Mesendoderm (in vitro differentiated cells): Measurements from ENCODE around the gene OASL.

ENCODE experiments used
- DNase-seq: peaks from one replicate; pipeline ENCODE4 v3.0.0; 2013
- H2AK5ac ChIP-seq: 2 replicates; pipeline ENCODE4 v1.6.1; 2013; ENCODE audit warnings: low read length, inconsistent platforms
- H2BK120ac ChIP-seq: 2 replicates; pipeline ENCODE4 v1.6.1; 2013; ENCODE audit warnings: low read depth, mild to moderate bottlenecking, low read length, moderate library complexity, mixed read lengths
- H2BK15ac ChIP-seq: replicated peaks from 2 replicates; pipeline ENCODE4 v1.6.1; 2013; ENCODE audit warnings: low read depth, mild to moderate bottlenecking, moderate library complexity
- H2BK5ac ChIP-seq: 2 replicates; pipeline ENCODE4 v1.6.1; 2013; ENCODE audit warnings: low read length, inconsistent platforms
- H3K18ac ChIP-seq: 2 replicates; pipeline ENCODE4 v1.6.1; 2013; ENCODE audit warnings: mild to moderate bottlenecking, low read length, mixed read lengths
- H3K23ac ChIP-seq: one replicate; pipeline ENCODE4 v1.6.1; 2013; ENCODE audit warnings: low read length
- H3K27ac ChIP-seq: 2 replicates; pipeline ENCODE4 v1.5.1; 2013; ENCODE audit warnings: low read depth, mild to moderate bottlenecking, inconsistent platforms, low read length, moderate library complexity
- H3K27me3 ChIP-seq: 2 replicates; pipeline ENCODE4 v1.6.1; 2013; ENCODE audit warnings: low read length, control low read depth, mild to moderate bottlenecking, inconsistent platforms; ENCODE audit not compliant: insufficient read depth, poor library complexity
- H3K36me3 ChIP-seq: 2 replicates; pipeline ENCODE4 v1.6.1; 2013; ENCODE audit warnings: low read length, inconsistent platforms; ENCODE audit not compliant: control insufficient read depth, insufficient read depth
- H3K4ac ChIP-seq: one replicate; pipeline ENCODE4 v1.6.1; 2013; ENCODE audit warnings: low read depth, mild to moderate bottlenecking, low read length, moderate library complexity
- H3K4me1 ChIP-seq: 2 replicates; pipeline ENCODE4 v1.6.1; 2013; ENCODE audit warnings: low read depth, low read length, inconsistent platforms; ENCODE audit not compliant: control insufficient read depth
- H3K4me2 ChIP-seq: 2 replicates; pipeline ENCODE4 v1.6.1; 2013; ENCODE audit warnings: low read length
- H3K4me3 ChIP-seq: 2 replicates; pipeline ENCODE4 v1.5.1; 2013; ENCODE audit warnings: mild to moderate bottlenecking, low read length
- H3K56ac ChIP-seq: one replicate; pipeline ENCODE4 v1.6.1; 2013; ENCODE audit warnings: low read length
- H3K79me1 ChIP-seq: 2 replicates; pipeline ENCODE4 v1.6.1; 2013; ENCODE audit warnings: low read length, inconsistent platforms
- H3K79me2 ChIP-seq: 2 replicates; pipeline ENCODE4 v1.6.1; 2013; ENCODE audit warnings: mild to moderate bottlenecking, low read length; ENCODE audit not compliant: control insufficient read depth, insufficient read depth
- H3K9ac ChIP-seq: 2 replicates; pipeline ENCODE4 v1.6.1; 2013; ENCODE audit warnings: low read length, inconsistent platforms
- H4K5ac ChIP-seq: one replicate; pipeline ENCODE4 v1.6.1; 2013; ENCODE audit warnings: low read length
- H4K8ac ChIP-seq: one replicate; pipeline ENCODE4 v1.6.1; 2013; ENCODE audit warnings: low read depth, mild to moderate bottlenecking, control low read depth, low read length, moderate library complexity
- WGBS: extraction: QIAGEN DNeasy Blood & Tissue Kit; methylation state at CpG from one replicate; pipeline ENCODE4 v1.1.7; 2013; ENCODE audit warnings: low lambda C conversion rate, missing lambda C conversion rate; ENCODE audit not compliant: insufficient coverage; ENCODE audit errors: extremely low coverage; 5-methylcytosine and 5-hydroxymethylcytosine counted together

OASL gene

DNA sequence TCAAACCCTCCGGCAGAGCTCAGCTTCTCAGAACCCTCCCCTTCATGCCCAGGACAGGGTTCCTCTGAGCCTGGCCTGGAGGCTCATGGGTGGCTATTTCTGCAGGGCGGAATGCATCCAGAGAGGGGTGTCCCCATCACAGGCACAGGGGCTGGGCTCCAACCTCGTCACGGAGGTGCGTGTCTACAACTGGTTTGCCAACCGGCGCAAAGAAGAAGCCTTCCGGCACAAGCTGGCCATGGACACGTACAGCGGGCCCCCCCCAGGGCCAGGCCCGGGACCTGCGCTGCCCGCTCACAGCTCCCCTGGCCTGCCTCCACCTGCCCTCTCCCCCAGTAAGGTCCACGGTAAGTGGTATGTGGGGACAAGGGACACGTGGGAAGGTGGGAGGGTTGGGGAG is 45.0 kb downstream of the OASL start:
- DNase-seq = no peak
- Histone ChIP-seq H3K4me3 (no peak overlapping the region), H2BK5ac (no peak overlapping the region), H3K4me2 (no peak overlapping the region), H3K9ac (no peak overlapping the region), H3K4ac (no peak overlapping the region), H2BK120ac (no peak overlapping the region), H3K79me1 (no peaks in the 10 kb centered on the region), H3K4me1 (no peaks in the 10 kb centered on the region), H3K18ac (no peak overlapping the region), H3K27me3 (no peaks in the 10 kb centered on the region), H4K8ac (no peak overlapping the region), H2AK5ac (no peak overlapping the region), H3K36me3 (no peaks in the 10 kb centered on the region), H3K27ac (no peak overlapping the region), H2BK15ac (no peak overlapping the region), H3K23ac (no peak overlapping the region), H3K56ac (no peak overlapping the region), H4K5ac (no peak overlapping the region), H3K79me2 (no peaks in the 10 kb centered on the region)
- WGBS = no CpG with 5 or more reads among the region's 15 CpGs

DNA sequence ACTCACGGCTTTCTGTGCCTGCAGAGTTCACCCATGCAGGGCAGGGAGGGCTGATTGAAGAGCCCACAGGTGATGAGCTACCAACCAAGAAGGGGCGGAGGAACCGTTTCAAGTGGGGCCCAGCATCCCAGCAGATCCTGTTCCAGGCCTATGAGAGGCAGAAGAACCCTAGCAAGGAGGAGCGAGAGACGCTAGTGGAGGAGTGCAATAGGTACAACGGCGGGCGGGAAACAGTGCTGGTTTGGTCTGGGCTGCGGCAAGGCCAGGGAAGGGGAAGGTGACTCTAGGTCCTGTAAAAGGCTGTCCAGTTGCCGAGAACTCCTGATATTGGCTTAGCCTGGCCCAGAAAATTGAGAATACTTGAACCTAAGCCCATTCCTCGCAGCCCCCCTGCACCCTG is 45.5 kb downstream of the OASL start:
- Histone ChIP-seq H3K36me3 (no peaks in the 10 kb centered on the region), H3K79me2 (no peaks in the 10 kb centered on the region), H3K27ac (no peak overlapping the region), H3K18ac (no peak overlapping the region), H3K4me3 (no peak overlapping the region), H3K4ac (no peak overlapping the region), H3K79me1 (no peaks in the 10 kb centered on the region), H3K27me3 (no peaks in the 10 kb centered on the region), H2BK120ac (no peak overlapping the region), H3K9ac (no peak overlapping the region), H3K23ac (no peak overlapping the region), H2AK5ac (no peak overlapping the region), H2BK15ac (no peak overlapping the region), H3K4me2 (no peak overlapping the region), H4K8ac (no peak overlapping the region), H3K4me1 (no peaks in the 10 kb centered on the region), H2BK5ac (no peak overlapping the region), H4K5ac (no peak overlapping the region), H3K56ac (no peak overlapping the region)
- WGBS = no CpG with 5 or more reads among the region's 11 CpGs
- no peak for DNase-seq

DNA sequence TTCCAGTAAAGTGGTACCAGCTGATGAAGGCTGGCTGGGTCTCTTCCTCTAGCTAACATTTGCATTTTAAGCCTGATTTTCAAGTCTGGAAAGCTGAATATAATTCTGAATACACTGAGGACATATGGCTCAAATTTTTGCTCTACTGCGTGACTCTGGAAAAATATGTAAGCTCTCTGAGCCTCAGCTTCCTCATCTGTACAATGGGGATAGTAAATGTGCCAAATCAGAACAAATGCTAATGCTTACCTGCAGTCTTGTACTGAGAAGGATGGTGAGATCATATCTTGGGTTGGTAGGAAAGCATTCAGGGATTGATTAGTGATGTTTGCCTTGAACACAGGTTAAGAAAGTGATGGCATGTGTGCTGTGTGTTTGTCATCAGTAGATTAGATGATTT is 46.1 kb downstream of the OASL start:
- H3K18ac ChIP-seq = no peak overlapping the region
- no peak overlapping the region for H3K4me2 ChIP-seq
- H3K56ac ChIP-seq = no peak overlapping the region
- DNase-seq = no peak
- no peak overlapping the region for H3K9ac ChIP-seq
- no peaks in the 10 kb centered on the region for H3K79me2 ChIP-seq
- no peak overlapping the region for H3K23ac ChIP-seq
- H4K5ac ChIP-seq = no peak overlapping the region
- no peak overlapping the region for H2BK120ac ChIP-seq
- H3K4ac ChIP-seq = no peak overlapping the region
- H3K4me1 ChIP-seq = no peaks in the 10 kb centered on the region
- WGBS = no CpG with 5 or more reads among the region's 1 CpG
- no peaks in the 10 kb centered on the region for H3K27me3 ChIP-seq
- H3K27ac ChIP-seq = no peak overlapping the region
- no peaks in the 10 kb centered on the region for H3K36me3 ChIP-seq
- H2BK15ac ChIP-seq = no peak overlapping the region
- no peak overlapping the region for H2BK5ac ChIP-seq
- H2AK5ac ChIP-seq = no peak overlapping the region
- H3K4me3 ChIP-seq = no peak overlapping the region
- H4K8ac ChIP-seq = no peak overlapping the region
- H3K79me1 ChIP-seq = no peaks in the 10 kb centered on the region

DNA sequence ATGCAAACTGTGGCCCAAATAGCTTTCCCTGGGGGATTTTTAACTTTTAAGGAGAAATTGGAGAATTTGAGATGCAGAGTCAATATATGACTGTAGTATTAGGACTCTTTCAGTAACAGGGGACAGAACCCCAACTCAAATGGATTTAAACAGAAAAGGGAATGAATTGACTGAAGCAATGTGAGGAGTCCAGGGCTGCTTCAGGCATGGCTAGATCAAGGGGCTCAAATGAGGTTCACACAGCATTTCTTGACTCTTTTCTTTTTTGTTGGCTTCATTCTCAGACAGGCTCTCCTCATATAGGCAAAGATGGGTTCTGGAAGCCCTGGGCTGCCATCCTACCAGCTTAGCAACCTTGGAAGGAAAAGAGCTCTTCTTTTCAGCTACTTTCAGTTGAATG is 47.1 kb downstream of the OASL start:
- H3K36me3 ChIP-seq = no peaks in the 10 kb centered on the region
- H3K18ac ChIP-seq = no peak overlapping the region
- H3K4ac ChIP-seq = no peak overlapping the region
- H2BK15ac ChIP-seq = no peak overlapping the region
- H4K8ac ChIP-seq = no peak overlapping the region
- H3K23ac ChIP-seq = no peak overlapping the region
- H3K4me2 ChIP-seq = no peak overlapping the region
- H3K27me3 ChIP-seq = no peaks in the 10 kb centered on the region
- DNase-seq = no peak
- no peaks in the 10 kb centered on the region for H3K79me2 ChIP-seq
- H3K4me3 ChIP-seq = no peak overlapping the region
- no peak overlapping the region for H4K5ac ChIP-seq
- H3K27ac ChIP-seq = no peak overlapping the region
- H3K79me1 ChIP-seq = no peaks in the 10 kb centered on the region
- H2BK120ac ChIP-seq = no peak overlapping the region
- no peaks in the 10 kb centered on the region for H3K4me1 ChIP-seq
- no peak overlapping the region for H3K56ac ChIP-seq
- no peak overlapping the region for H2AK5ac ChIP-seq
- H3K9ac ChIP-seq = no peak overlapping the region
- no peak overlapping the region for H2BK5ac ChIP-seq

DNA sequence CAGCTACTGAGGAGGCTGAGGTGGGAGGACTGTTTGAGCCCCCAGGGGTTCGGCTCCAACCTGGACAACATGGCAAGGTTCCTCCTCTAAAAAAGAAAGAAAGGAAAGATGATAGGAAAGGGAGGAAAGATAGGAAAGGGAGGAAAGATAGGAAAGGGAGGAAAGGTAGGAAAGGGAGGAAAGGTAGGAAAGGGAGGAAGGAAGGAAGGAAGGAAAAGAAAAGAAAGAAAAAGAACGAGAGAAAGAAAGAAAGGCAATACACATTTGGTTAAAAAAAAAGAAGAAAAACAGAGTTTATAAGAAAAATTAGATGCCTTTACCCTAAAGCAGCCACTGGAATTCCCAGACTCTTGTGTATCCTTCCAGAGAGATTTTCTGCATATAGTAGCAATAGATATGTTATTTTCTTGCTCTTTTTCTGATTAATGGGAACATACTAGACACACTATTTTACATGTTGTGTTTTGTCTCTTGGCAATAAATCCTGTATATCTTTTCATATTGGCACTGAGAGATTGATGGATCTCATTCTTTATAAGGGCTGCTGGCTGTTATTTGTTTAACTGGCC is 48.5 kb downstream of the OASL start:
- H3K18ac ChIP-seq = no peak overlapping the region
- no peak overlapping the region for H4K5ac ChIP-seq
- no peak for DNase-seq
- H2BK120ac ChIP-seq = no peak overlapping the region
- H3K79me1 ChIP-seq = no peaks in the 10 kb centered on the region
- no peaks in the 10 kb centered on the region for H3K79me2 ChIP-seq
- no peak overlapping the region for H3K56ac ChIP-seq
- H3K4ac ChIP-seq = no peak overlapping the region
- no peak overlapping the region for H3K27ac ChIP-seq
- no peak overlapping the region for H2AK5ac ChIP-seq
- no peak overlapping the region for H3K9ac ChIP-seq
- no peak overlapping the region for H4K8ac ChIP-seq
- WGBS = no CpG with 5 or more reads among the region's 2 CpGs
- no peaks in the 10 kb centered on the region for H3K27me3 ChIP-seq
- H3K23ac ChIP-seq = no peak overlapping the region
- H3K4me3 ChIP-seq = no peak overlapping the region
- no peak overlapping the region for H3K4me2 ChIP-seq
- H2BK15ac ChIP-seq = no peak overlapping the region
- H2BK5ac ChIP-seq = no peak overlapping the region
- no peaks in the 10 kb centered on the region for H3K36me3 ChIP-seq
- H3K4me1 ChIP-seq = no peaks in the 10 kb centered on the region

DNA sequence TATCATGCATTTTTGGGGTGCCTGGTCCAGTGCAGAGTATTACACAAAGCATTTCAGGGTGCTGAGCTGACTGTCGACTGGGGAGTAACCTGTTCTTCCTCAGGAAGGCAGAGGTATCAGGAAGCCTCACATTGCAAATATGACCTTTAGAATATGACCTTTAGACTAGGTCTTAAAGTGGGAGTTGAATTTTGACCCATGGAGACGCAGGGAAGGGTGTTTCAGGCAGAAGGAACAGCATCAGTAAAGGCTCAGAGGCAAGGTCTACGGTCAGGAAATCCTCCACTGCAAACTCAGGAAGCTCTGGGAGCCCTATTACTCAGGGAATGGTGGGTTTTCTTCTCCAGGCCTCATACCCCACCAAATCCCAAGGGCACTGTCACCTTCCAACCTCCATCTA is 49.4 kb downstream of the OASL start:
- H3K9ac ChIP-seq = no peak overlapping the region
- H2BK15ac ChIP-seq = no peak overlapping the region
- no peak overlapping the region for H3K27ac ChIP-seq
- no peaks in the 10 kb centered on the region for H3K4me1 ChIP-seq
- no peak overlapping the region for H3K56ac ChIP-seq
- H3K4me2 ChIP-seq = no peak overlapping the region
- no peak overlapping the region for H3K18ac ChIP-seq
- H3K27me3 ChIP-seq = no peaks in the 10 kb centered on the region
- no peak overlapping the region for H3K23ac ChIP-seq
- H3K79me1 ChIP-seq = no peaks in the 10 kb centered on the region
- whole genome bisulfite sequencing = no CpG with 5 or more reads among the region's 3 CpGs
- no peaks in the 10 kb centered on the region for H3K36me3 ChIP-seq
- H3K4me3 ChIP-seq = no peak overlapping the region
- H4K5ac ChIP-seq = no peak overlapping the region
- H4K8ac ChIP-seq = no peak overlapping the region
- H2AK5ac ChIP-seq = no peak overlapping the region
- no peaks in the 10 kb centered on the region for H3K79me2 ChIP-seq
- no peak overlapping the region for H3K4ac ChIP-seq
- no peak for DNase-seq
- no peak overlapping the region for H2BK5ac ChIP-seq
- no peak overlapping the region for H2BK120ac ChIP-seq
